NCI-H2029 treated with DMSO at 0.1 percent for 48 hours (cell line): ENCODE data around the gene S1PR5.

Source experiments
- DNase-seq: peaks from one replicate; lab custom pipeline; 2025; lab: John Stamatoyannopoulos, UW

S1PR5 gene

DNA sequence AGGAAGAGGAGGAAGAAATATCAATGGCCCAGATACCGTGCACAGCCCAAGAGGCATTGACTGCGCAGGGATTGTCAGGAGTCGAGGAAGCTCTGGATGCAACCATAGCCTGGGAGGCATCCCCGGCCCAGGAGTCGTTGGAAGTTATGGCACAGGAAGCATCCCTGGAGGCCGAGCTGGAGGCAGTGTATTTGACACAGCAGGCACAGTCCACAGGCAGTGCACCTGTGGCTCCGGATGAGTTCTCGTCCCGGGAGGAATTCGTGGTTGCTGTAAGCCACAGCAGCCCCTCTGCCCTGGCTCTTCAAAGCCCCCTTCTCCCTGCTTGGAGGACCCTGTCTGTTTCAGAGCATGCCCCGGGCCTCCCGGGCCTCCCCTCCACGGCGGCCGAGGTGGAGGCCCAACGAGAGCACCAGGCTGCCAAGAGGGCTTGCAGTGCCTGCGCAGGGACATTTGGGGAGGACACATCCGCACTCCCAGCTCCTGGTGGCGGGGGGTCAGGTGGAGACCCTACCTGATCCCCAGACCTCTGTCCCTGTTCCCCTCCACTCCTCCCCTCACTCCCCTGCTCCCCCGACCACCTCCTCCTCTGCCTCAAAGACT, 50.0 kb downstream of the S1PR5 start:
- DNase-seq: no peak

- no peak for DNase-seq
Measured at GRCh38 chr19:10464456-10464855, 52.8 kb downstream of the S1PR5 start.
